SU-DHL-6 (cell line): ENCODE results near the gene NRG3.

Experiments used
- H2AFZ ChIP-seq: fragments of 200-600 bp; sonication (generic); 2 replicates; pipeline ENCODE4 v1.6.1; 2014; ENCODE audit warnings: low read depth, mild to moderate bottlenecking, moderate library complexity, mixed read lengths, antibody characterized with exemption, low read length; ENCODE audit not compliant: severe bottlenecking
- H3F3A ChIP-seq: fragments of 200-600 bp; shearing (Covaris generic); 2 replicates; pipeline ENCODE4 v1.6.0; 2016; ENCODE audit warnings: antibody characterized with exemption, mild to moderate bottlenecking; ENCODE audit not compliant: insufficient read depth
- H3K27ac ChIP-seq: fragments of 200-600 bp; sonication (generic); 2 replicates; pipeline ENCODE4 v1.5.1; 2016; ENCODE audit warnings: low read depth, mild to moderate bottlenecking, low read length, moderate library complexity, mixed read lengths
- H3K27me3 ChIP-seq: fragments of 200-600 bp; sonication (generic), shearing (Covaris generic); 2 replicates; pipeline ENCODE4 v1.6.0; 2014; ENCODE audit warnings: mild to moderate bottlenecking, low read length
- H3K36me3 ChIP-seq: fragments of 200-600 bp; sonication (generic); 2 replicates; pipeline ENCODE4 v1.6.1; 2014; ENCODE audit warnings: mild to moderate bottlenecking, low read length, mixed read lengths
- H3K4me2 ChIP-seq: fragments of 300-600, 200-600 bp; shearing (Covaris generic), sonication (generic); 2 replicates; pipeline ENCODE4 v1.6.0; 2014; ENCODE audit warnings: low read length, low read depth, mild to moderate bottlenecking; ENCODE audit not compliant: poor library complexity, severe bottlenecking
- H3K4me3 ChIP-seq: fragments of 200-600 bp; sonication (generic); 2 replicates; pipeline ENCODE4 v1.5.1; 2014; ENCODE audit warnings: antibody characterized with exemption, low read length, mild to moderate bottlenecking, mixed read lengths; ENCODE audit not compliant: insufficient read depth, poor library complexity, severe bottlenecking
- H3K79me2 ChIP-seq: fragments of 200-600 bp; sonication (generic); 2 replicates; pipeline ENCODE4 v1.6.1; 2014; ENCODE audit warnings: mild to moderate bottlenecking, low read length, moderate library complexity; ENCODE audit not compliant: insufficient read depth
- H3K9ac ChIP-seq: fragments of 200-600 bp; sonication (generic); 2 replicates; pipeline ENCODE4 v1.7.0; 2014; ENCODE audit warnings: mild to moderate bottlenecking, low read length
- H3K9me2 ChIP-seq: fragments of 200-600 bp; sonication (generic); replicated peaks from 2 replicates; pipeline ENCODE4 v1.6.1; 2014; ENCODE audit warnings: low read length; ENCODE audit not compliant: insufficient read depth
- H3K9me3 ChIP-seq: fragments of 200-600 bp; sonication (generic); 2 replicates; pipeline ENCODE4 v1.6.1; 2014; ENCODE audit warnings: low read length, mixed read lengths; ENCODE audit not compliant: insufficient read depth
- H4K20me1 ChIP-seq: fragments of 200-600 bp; sonication (generic); 2 replicates; pipeline ENCODE4 v1.6.1; 2014; ENCODE audit warnings: low read depth, mild to moderate bottlenecking, antibody characterized with exemption, low read length, moderate library complexity, mixed read lengths
- EZH2phosphoT487 ChIP-seq: fragments of 200-600 bp; sonication (generic), shearing (Covaris generic); conservative IDR thresholded peaks from 2 replicates; pipeline ENCODE4 v1.6.1; 2018; ENCODE audit warnings: mild to moderate bottlenecking, antibody characterized with exemption, low read length, moderate library complexity, mixed read lengths
- TF ChIP-seq, protein P1 (sequence below): fragments of 200-600 bp; sonication (generic); IDR thresholded peaks from one replicate; pipeline ENCODE4 v1.5.1; 2017; ENCODE audit warnings: antibody characterized with exemption, mild to moderate bottlenecking, low read length, moderate library complexity; ENCODE audit not compliant: insufficient read depth, poor library complexity, severe bottlenecking

NRG3 gene

DNA sequence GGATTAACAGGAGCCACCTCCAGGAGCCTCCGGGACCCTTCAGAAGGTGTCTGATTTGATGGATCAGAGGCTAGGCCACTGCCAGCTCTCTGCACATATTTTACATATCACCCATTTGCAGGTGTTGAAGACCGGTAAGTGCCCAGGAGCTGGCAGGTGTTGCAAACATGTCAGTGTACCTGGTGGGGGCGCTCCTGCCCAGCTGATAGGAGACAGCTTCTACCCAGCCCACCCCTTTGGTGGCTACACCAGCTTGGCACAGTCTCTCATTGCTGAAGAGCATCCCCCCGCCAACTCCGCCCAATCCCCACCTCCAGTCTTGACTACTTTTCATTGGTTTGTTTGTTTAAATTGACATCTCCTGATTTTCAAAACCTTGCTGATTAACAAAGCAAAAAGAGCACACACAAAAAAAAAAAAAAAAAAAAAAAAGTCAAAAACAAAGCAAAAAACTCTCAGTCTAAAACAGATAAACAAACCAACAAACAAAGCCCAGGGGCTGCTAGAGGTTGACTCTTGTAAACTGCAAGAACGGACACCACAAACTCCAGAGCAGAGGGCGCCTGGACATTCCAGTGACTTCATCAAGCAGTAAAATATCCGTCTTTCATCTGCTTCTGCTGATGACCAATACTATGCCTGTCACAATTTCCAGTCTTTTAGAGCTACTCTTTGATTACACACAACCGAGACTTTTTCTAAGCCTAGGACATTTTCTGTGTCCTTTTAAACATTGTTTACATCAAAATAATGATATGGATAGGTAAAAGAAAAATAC is 275.3 kb downstream of the NRG3 start:
- Histone ChIP-seq H3K4me3 (no peak overlapping the region), H4K20me1 (no peaks in the 10 kb centered on the region), H3K27ac (no peak overlapping the region), H3K9me2 (no peaks in the 10 kb centered on the region), H3K79me2 (no peaks in the 10 kb centered on the region), H3K27me3 (no peaks in the 10 kb centered on the region), H3F3A (no peaks in the 10 kb centered on the region), H3K36me3 (no peaks in the 10 kb centered on the region), H3K9me3 (no peaks in the 10 kb centered on the region), H3K4me2 (no peak overlapping the region), H3K9ac (no peak overlapping the region), H2AFZ (no peak overlapping the region)
- no peak for TF ChIP-seq EZH2phosphoT487
- TF ChIP-seq, protein P1, sequence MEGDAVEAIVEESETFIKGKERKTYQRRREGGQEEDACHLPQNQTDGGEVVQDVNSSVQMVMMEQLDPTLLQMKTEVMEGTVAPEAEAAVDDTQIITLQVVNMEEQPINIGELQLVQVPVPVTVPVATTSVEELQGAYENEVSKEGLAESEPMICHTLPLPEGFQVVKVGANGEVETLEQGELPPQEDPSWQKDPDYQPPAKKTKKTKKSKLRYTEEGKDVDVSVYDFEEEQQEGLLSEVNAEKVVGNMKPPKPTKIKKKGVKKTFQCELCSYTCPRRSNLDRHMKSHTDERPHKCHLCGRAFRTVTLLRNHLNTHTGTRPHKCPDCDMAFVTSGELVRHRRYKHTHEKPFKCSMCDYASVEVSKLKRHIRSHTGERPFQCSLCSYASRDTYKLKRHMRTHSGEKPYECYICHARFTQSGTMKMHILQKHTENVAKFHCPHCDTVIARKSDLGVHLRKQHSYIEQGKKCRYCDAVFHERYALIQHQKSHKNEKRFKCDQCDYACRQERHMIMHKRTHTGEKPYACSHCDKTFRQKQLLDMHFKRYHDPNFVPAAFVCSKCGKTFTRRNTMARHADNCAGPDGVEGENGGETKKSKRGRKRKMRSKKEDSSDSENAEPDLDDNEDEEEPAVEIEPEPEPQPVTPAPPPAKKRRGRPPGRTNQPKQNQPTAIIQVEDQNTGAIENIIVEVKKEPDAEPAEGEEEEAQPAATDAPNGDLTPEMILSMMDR: no peak

DNA sequence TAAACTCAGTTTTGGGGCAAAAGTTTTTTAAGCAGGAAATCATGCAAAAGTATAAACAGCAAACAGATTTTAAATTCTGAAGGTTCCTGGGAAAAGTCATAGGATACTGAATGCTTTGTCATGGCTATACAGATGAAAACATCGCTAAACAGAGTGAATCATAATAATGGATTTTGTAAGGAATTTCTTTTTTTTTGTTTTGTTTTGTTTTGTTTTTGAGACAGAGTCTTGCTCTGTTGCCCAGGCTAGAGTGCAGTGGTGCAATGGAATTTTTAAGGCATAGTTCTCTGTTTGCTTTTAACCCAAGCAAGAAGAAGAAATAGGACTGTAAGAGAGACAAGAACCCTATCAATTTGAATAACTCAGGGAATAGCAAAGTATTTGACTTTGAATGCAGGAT is 285.3 kb downstream of the NRG3 start:
- H3K27ac ChIP-seq: no peak overlapping the region
- no peaks in the 10 kb centered on the region for H3F3A ChIP-seq
- H3K9ac ChIP-seq: no peak overlapping the region
- H3K4me3 ChIP-seq: no peak overlapping the region
- no peaks in the 10 kb centered on the region for H3K9me3 ChIP-seq
- H2AFZ ChIP-seq: no peak overlapping the region
- no peaks in the 10 kb centered on the region for H4K20me1 ChIP-seq
- H3K4me2 ChIP-seq: no peak overlapping the region
- no peaks in the 10 kb centered on the region for H3K36me3 ChIP-seq
- H3K27me3 ChIP-seq: no peaks in the 10 kb centered on the region
- TF ChIP-seq, protein P1: no peak
- TF ChIP-seq EZH2phosphoT487: no peak
- H3K79me2 ChIP-seq: no peaks in the 10 kb centered on the region
- H3K9me2 ChIP-seq: 0 out of 2 replicates have a peak, but pooled peaks cover 4% of the 10 kb centered on the region

GRCh38 chr10:82161264-82161663 is 286.3 kb downstream of the NRG3 start:
- H3K4me2 ChIP-seq: no peak overlapping the region
- no peaks in the 10 kb centered on the region for H3K9me3 ChIP-seq
- no peaks in the 10 kb centered on the region for H3K79me2 ChIP-seq
- H3K36me3 ChIP-seq: no peaks in the 10 kb centered on the region
- no peaks in the 10 kb centered on the region for H3K27me3 ChIP-seq
- no peaks in the 10 kb centered on the region for H3F3A ChIP-seq
- H4K20me1 ChIP-seq: no peaks in the 10 kb centered on the region
- no peak overlapping the region for H3K4me3 ChIP-seq
- TF ChIP-seq EZH2phosphoT487: no peak
- TF ChIP-seq, protein P1: no peak
- no peak overlapping the region for H3K9ac ChIP-seq
- 0 out of 2 replicates have a peak, but pooled peaks cover 4% of the 10 kb centered on the region for H3K9me2 ChIP-seq
- no peak overlapping the region for H3K27ac ChIP-seq
- H2AFZ ChIP-seq: no peak overlapping the region
